PC-3 (cell line): ENCODE measurements around the gene RPS2. TPM values are rescaled to one million over a fixed set of nuclear protein-coding genes. Genes with fewer than 3 reads are reported as not detected.

ENCODE experiments used
- ATAC-seq: fragments of 200-7000 bp; cut with Tn5 transposase; 2 replicates; pipeline ENCODE4 v1.9.1; 2020; ENCODE audit warnings: mild to moderate bottlenecking, moderate library complexity
- BruUV-seq: library from RNA; stranded (reverse); fragments of 400-500 nt; replicated peaks from 2 replicates; lab custom pipeline; 2021; lab: Mats Ljungman, UMichigan
- CTCF ChIA-PET: fragments of 300-600 bp; sonication (Branson Sonifier 250); formaldehyde crosslinking; loops from one replicate; lab custom pipeline; 2022; ENCODE audit warnings: antibody characterized with exemption; lab: Charles Lee
- POLR2A ChIA-PET: fragments of 300-600 bp; sonication (Branson Sonifier 250); formaldehyde crosslinking; loops from one replicate; lab custom pipeline; 2022; ENCODE audit warnings: antibody characterized with exemption; ENCODE audit not compliant: unreplicated experiment; lab: Charles Lee
- DNase-seq: peaks from one replicate; pipeline ENCODE4 v3.0.0-alpha.2; 2015
- H2AFZ ChIP-seq: fragments of 300-600 bp; sonication (generic); 2 replicates; pipeline ENCODE4 v1.6.0; 2016; ENCODE audit warnings: antibody characterized with exemption, low read length
- H3F3A ChIP-seq: fragments of 300-600 bp; sonication (generic); one replicate; pipeline ENCODE4 v1.6.0; 2017; ENCODE audit warnings: antibody characterized with exemption, low read length, control low read depth, mild to moderate bottlenecking; ENCODE audit not compliant: unreplicated experiment
- H3K27ac ChIP-seq: fragments of 300-600 bp; sonication (generic); 2 replicates; pipeline ENCODE4 v1.5.1; 2016; ENCODE audit warnings: mild to moderate bottlenecking, low read length
- H3K27me3 ChIP-seq: fragments of 300-600 bp; sonication (generic); 2 replicates; pipeline ENCODE4 v1.6.1; 2016; ENCODE audit warnings: low read length, mixed read lengths
- H3K36me3 ChIP-seq: fragments of 300-600 bp; sonication (generic); 2 replicates; pipeline ENCODE4 v1.6.1; 2016; ENCODE audit warnings: low read depth, mixed run types, low read length, mixed read lengths
- H3K4me1 ChIP-seq: fragments of 300-600 bp; sonication (generic); 2 replicates; pipeline ENCODE4 v1.5.1; 2016; ENCODE audit warnings: low read length; ENCODE audit not compliant: insufficient read depth
- H3K4me2 ChIP-seq: fragments of 300-600 bp; sonication (generic); 2 replicates; pipeline ENCODE4 v1.6.0; 2016; ENCODE audit warnings: low read length
- H3K4me3 ChIP-seq: fragments of 300-600 bp; sonication (generic); 2 replicates; pipeline ENCODE4 v1.5.1; 2016; ENCODE audit warnings: mild to moderate bottlenecking, low read length, mixed read lengths
- H3K79me2 ChIP-seq: fragments of 300-600 bp; sonication (generic); 2 replicates; pipeline ENCODE4 v1.6.1; 2017; ENCODE audit warnings: low read length, mixed read lengths
- H3K9ac ChIP-seq: fragments of 300-600 bp; sonication (generic); 2 replicates; pipeline ENCODE4 v1.6.0; 2016; ENCODE audit warnings: mild to moderate bottlenecking, low read length
- H3K9me2 ChIP-seq: fragments of 300-600 bp; sonication (generic); replicated peaks from 2 replicates; pipeline ENCODE4 v1.6.1; 2016; ENCODE audit warnings: mixed run types, low read length, mixed read lengths
- H3K9me3 ChIP-seq: fragments of 300-600 bp; sonication (generic); 2 replicates; pipeline ENCODE4 v1.6.1; 2016; ENCODE audit warnings: low read length, mixed read lengths
- H4K20me1 ChIP-seq: fragments of 300-600 bp; sonication (generic); 2 replicates; pipeline ENCODE4 v1.6.1; 2016; ENCODE audit warnings: low read length, mixed read lengths
- EZH2 ChIP-seq: fragments of 300-600 bp; sonication (generic); IDR thresholded peaks from one replicate; pipeline ENCODE4 v1.6.1; 2017; ENCODE audit warnings: antibody characterized with exemption, mild to moderate bottlenecking, low read length; ENCODE audit not compliant: unreplicated experiment
- EZH2phosphoT487 ChIP-seq: fragments of 300-600 bp; sonication (generic); IDR thresholded peaks from 2 replicates; pipeline ENCODE4 v1.6.1; 2018; ENCODE audit warnings: mild to moderate bottlenecking, antibody characterized with exemption, low read length, borderline replicate concordance
- intact Hi-C: fragments of 100-400 bp; cut with micrococcal nuclease; formaldehyde crosslinking; loops from 2 replicates; pipeline ENCODE4 v1.9.0; 2023
- total RNA-seq: library from RNA; depleted of rRNA; stranded (reverse); fragments of >200 nt; gene quantifications from 2 replicates; pipeline ENCODE4 v1.2.3, GENCODE V29; 2014; rRNA removed
- TF ChIP-seq, protein P1 (sequence below): fragments of 300-600 bp; sonication (generic); conservative IDR thresholded peaks from 2 replicates; pipeline ENCODE4 v1.5.1; 2017; ENCODE audit warnings: antibody characterized with exemption, low read depth, mild to moderate bottlenecking, low read length

The RPS2 gene
- total RNA-seq, 1 experiment from 2014 or later = 2,234 TPM

DNA sequence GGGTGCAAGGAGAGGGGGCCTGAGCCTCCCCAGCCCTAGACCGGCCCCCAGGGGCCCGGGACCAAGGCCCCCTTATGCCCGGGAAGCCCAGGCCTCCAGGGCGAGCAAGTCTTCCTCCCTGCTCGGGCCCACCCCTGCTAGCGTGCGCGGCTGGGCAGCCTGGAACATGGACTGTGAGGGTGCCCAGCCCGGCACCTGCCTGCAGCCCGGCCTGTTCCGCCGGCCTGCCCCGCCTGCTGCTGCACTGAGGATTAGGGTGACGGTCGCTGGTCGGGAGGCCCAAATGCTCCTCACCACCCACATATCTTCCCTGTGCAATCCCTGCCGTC lies 52.4 kb downstream of the RPS2 start:
- H3K27ac ChIP-seq = no peak overlapping the region
- H3K4me3 ChIP-seq = no peak overlapping the region
- ChIA-PET POLR2A (no interaction called here), CTCF (no interaction called here)
- ATAC-seq (no peak), DNase-seq (no peak)
- peaks cover 11% of the 10 kb centered on the region for H3K4me1 ChIP-seq
- no peaks in the 10 kb centered on the region for H3K79me2 ChIP-seq
- TF ChIP-seq EZH2 (no peak), EZH2phosphoT487 (no peak)
- TF ChIP-seq, protein P1, sequence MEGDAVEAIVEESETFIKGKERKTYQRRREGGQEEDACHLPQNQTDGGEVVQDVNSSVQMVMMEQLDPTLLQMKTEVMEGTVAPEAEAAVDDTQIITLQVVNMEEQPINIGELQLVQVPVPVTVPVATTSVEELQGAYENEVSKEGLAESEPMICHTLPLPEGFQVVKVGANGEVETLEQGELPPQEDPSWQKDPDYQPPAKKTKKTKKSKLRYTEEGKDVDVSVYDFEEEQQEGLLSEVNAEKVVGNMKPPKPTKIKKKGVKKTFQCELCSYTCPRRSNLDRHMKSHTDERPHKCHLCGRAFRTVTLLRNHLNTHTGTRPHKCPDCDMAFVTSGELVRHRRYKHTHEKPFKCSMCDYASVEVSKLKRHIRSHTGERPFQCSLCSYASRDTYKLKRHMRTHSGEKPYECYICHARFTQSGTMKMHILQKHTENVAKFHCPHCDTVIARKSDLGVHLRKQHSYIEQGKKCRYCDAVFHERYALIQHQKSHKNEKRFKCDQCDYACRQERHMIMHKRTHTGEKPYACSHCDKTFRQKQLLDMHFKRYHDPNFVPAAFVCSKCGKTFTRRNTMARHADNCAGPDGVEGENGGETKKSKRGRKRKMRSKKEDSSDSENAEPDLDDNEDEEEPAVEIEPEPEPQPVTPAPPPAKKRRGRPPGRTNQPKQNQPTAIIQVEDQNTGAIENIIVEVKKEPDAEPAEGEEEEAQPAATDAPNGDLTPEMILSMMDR = no peak
- no peaks in the 10 kb centered on the region for H3F3A ChIP-seq
- peaks cover 6% of the 10 kb centered on the region for H3K27me3 ChIP-seq
- H3K9me3 ChIP-seq = no peaks in the 10 kb centered on the region
- H3K4me2 ChIP-seq = no peak overlapping the region
- H4K20me1 ChIP-seq = no peaks in the 10 kb centered on the region
- H2AFZ ChIP-seq = no peak overlapping the region
- intact Hi-C loops = no loop called here
- no peaks in the 10 kb centered on the region for H3K36me3 ChIP-seq
- no peak overlapping the region for H3K9ac ChIP-seq
- no peaks in the 10 kb centered on the region for H3K9me2 ChIP-seq
- BruUV-seq = no TSS peak

Other genes with a start within 250 kb of the RPS2 start
- 66.9 and 70.3 TPM in 2 replicates for gene NME3, start 193.3 kb downstream of the RPS2 start, total RNA-seq
- gene EME2, start 192.0 kb downstream of the RPS2 start, total RNA-seq = 11.3 and 12.5 TPM in 2 replicates
- 248 and 258 TPM in 2 replicates for gene MRPS34, start 191.7 kb downstream of the RPS2 start, total RNA-seq
- 27.4 and 30.4 TPM in 2 replicates for gene SPSB3, start 182.3 kb downstream of the RPS2 start, total RNA-seq
- gene NUBP2, start 181.9 kb downstream of the RPS2 start, total RNA-seq = 95.1 and 128 TPM in 2 replicates
- gene IGFALS, start 171.1 kb downstream of the RPS2 start, total RNA-seq = not detected in 2 replicates
- 96.9 and 99.5 TPM in 2 replicates for gene HAGH, start 138.0 kb downstream of the RPS2 start, total RNA-seq
- gene FAHD1, start 137.6 kb downstream of the RPS2 start, total RNA-seq = 37.5 and 47.5 TPM in 2 replicates
- gene MEIOB, start 92.7 kb downstream of the RPS2 start, total RNA-seq = not detected in 2 replicates
- gene HS3ST6, start 46.4 kb downstream of the RPS2 start, total RNA-seq = not detected in 2 replicates
- gene MSRB1, start 21.6 kb downstream of the RPS2 start, total RNA-seq = 24.6 and 25.7 TPM in 2 replicates
- gene RPL3L, start 10.1 kb downstream of the RPS2 start, total RNA-seq = 1.5 TPM in 1 of 2 replicates, not detected in the other
- gene NDUFB10, start 5.3 kb downstream of the RPS2 start, total RNA-seq = 407 and 530 TPM in 2 replicates
- gene RNF151, start 2.0 kb upstream of the RPS2 start, total RNA-seq = not detected in 2 replicates
- 71.5 and 111 TPM in 2 replicates for gene TBL3, start 7.2 kb upstream of the RPS2 start, total RNA-seq
- gene NOXO1, start 16.6 kb upstream of the RPS2 start, total RNA-seq = 2.4 and 3.4 TPM in 2 replicates
- 66.8 and 77.2 TPM in 2 replicates for gene GFER, start 19.4 kb upstream of the RPS2 start, total RNA-seq
- gene SYNGR3, start 25.1 kb upstream of the RPS2 start, total RNA-seq = 1.5 and 2.8 TPM in 2 replicates
- 44.4 and 60.1 TPM in 2 replicates for gene ZNF598, start 45.0 kb upstream of the RPS2 start, total RNA-seq
- 3.8 and 5.6 TPM in 2 replicates for gene NPW, start 55.0 kb upstream of the RPS2 start, total RNA-seq
- 145 and 160 TPM in 2 replicates for gene NHERF2, start 62.1 kb upstream of the RPS2 start, total RNA-seq
- 87.1 and 90.1 TPM in 2 replicates for gene NTHL1, start 83.0 kb upstream of the RPS2 start, total RNA-seq
- gene TSC2, start 83.2 kb upstream of the RPS2 start, total RNA-seq = 59.3 and 64.4 TPM in 2 replicates
- 58.9 and 77.3 TPM in 2 replicates for gene PKD1, start 171.1 kb upstream of the RPS2 start, total RNA-seq
- 4.6 and 5.6 TPM in 2 replicates for gene RAB26, start 183.8 kb upstream of the RPS2 start, total RNA-seq
- gene TRAF7, start 191.0 kb upstream of the RPS2 start, total RNA-seq = 44.9 and 50.7 TPM in 2 replicates
- gene CASKIN1, start 231.8 kb upstream of the RPS2 start, total RNA-seq = 1.6 and 1.7 TPM in 2 replicates
- gene MLST8, start 240.6 kb upstream of the RPS2 start, total RNA-seq = 63.3 and 73.6 TPM in 2 replicates
- 2.1 and 4.8 TPM in 2 replicates for gene BRICD5, start 246.0 kb upstream of the RPS2 start, total RNA-seq